ENCODE data around the gene GATA2.

- TF ChIP-seq RARB (CRISPR knock-in tag; IDR thresholded peaks at IDR 0.05) (no peak), POU6F1 (CRISPR knock-in tag; IDR thresholded peaks at IDR 0.05; ENCODE audit: borderline replicate concordance, low read depth) (no peak), BACH2 (CRISPR knock-in tag; IDR thresholded peaks at IDR 0.05; ENCODE audit: borderline replicate concordance) (no peak), ARNTL (CRISPR knock-in tag; IDR thresholded peaks at IDR 0.05; ENCODE audit: borderline replicate concordance, low read depth) (no peak), CREB5 (CRISPR knock-in tag; IDR thresholded peaks at IDR 0.05; ENCODE audit: low read depth) (no peak), CSRNP3 (CRISPR knock-in tag; IDR thresholded peaks at IDR 0.05) (no peak)
Measured at GRCh38 chr3:128449111-128449638, 43.8 kb downstream of the GATA2 start.

Measured in SK-N-SH treated with all-trans-retinoic acid at 6 μM for 48 hours (cell line).